SK-N-SH (cell line): ENCODE results near the gene PPP3CA. TPM values are rescaled to one million over a fixed set of nuclear protein-coding genes. Genes with fewer than 3 reads are reported as not detected.

Source experiments
- CTCF ChIA-PET: fragments of 300-600, 350-600 bp; formaldehyde crosslinking; extraction: SDS; loops from one replicate; lab custom pipeline; 2021; lab: Yijun Ruan, JAX
- POLR2A ChIA-PET: fragments of 350-600 bp; sonication (Branson Sonifier 250); formaldehyde crosslinking; extraction: SDS; loops from one replicate; lab custom pipeline; 2020; ENCODE audit warnings: antibody characterized with exemption, inconsistent platforms; lab: Yijun Ruan, JAX
- DNase-seq: peaks from one replicate; pipeline ENCODE4 v3.0.0; 2012
- H2AFZ ChIP-seq: fragments of 200-600 bp; sonication (generic); 2 replicates; pipeline ENCODE4 v1.8.1; 2016; ENCODE audit warnings: antibody characterized with exemption, mild to moderate bottlenecking, low read depth
- H3F3A ChIP-seq: fragments of 200-600 bp; sonication (generic); replicated peaks from 2 replicates; pipeline ENCODE3; 2016; ENCODE audit warnings: antibody characterized with exemption, mild to moderate bottlenecking; ENCODE audit not compliant: insufficient read depth
- H3K27ac ChIP-seq, 2 experiments: fragments of 200-500 bp in 1 of 2; fragments of 200-600 bp in 1 of 2; sonication (Bioruptor generic) in 1 of 2; sonication (generic), shearing (Covaris generic) in 1 of 2; 2 replicates each; pipeline versions ENCODE4 v1.5.1 to v1.6.1; 2014 to 2016; ENCODE audit warnings: low read depth in 2 of 2, inconsistent platforms in 1 of 2, low read length in 1 of 2, mild to moderate bottlenecking in 1 of 2, mixed read lengths in 1 of 2
- H3K27me3 ChIP-seq: fragments of 200-600 bp; sonication (generic), shearing (Covaris generic); 2 replicates; pipeline ENCODE4 v1.6.1; 2016; ENCODE audit warnings: mixed run types; ENCODE audit not compliant: insufficient read depth
- H3K36me3 ChIP-seq, 2 experiments: fragments of 200-500 bp in 1 of 2; fragments of 200-600 bp in 1 of 2; sonication (Bioruptor generic) in 1 of 2; sonication (generic) in 1 of 2; replicated peaks in 1 of 2; 2 replicates each; pipeline versions ENCODE3 to v1.5.1; 2014 to 2016; ENCODE audit warnings: low read length in 1 of 2, mild to moderate bottlenecking in 1 of 2; ENCODE audit not compliant: insufficient read depth in 2 of 2, control insufficient read depth in 1 of 2
- H3K4me1 ChIP-seq, 2 experiments: fragments of 200-500 bp in 1 of 2; fragments of 200-600 bp in 1 of 2; sonication (Bioruptor generic) in 1 of 2; sonication (generic), shearing (Covaris generic) in 1 of 2; 2 replicates each; pipeline versions ENCODE4 v1.5.1 to v1.6.1; 2014 to 2016; ENCODE audit warnings: low read depth in 1 of 2, low read length in 1 of 2, mixed run types in 1 of 2; ENCODE audit not compliant: insufficient read depth in 2 of 2, control insufficient read depth in 1 of 2
- H3K4me2 ChIP-seq: fragments of 200-600 bp; sonication (generic), shearing (Covaris generic); 2 replicates; pipeline ENCODE4 v1.6.1; 2017; ENCODE audit warnings: mixed run types
- H3K4me3 ChIP-seq, 2 experiments: fragments of 200-500 bp in 1 of 2; fragments of 200-600 bp in 1 of 2; sonication (Bioruptor generic) in 1 of 2; sonication (generic), shearing (Covaris generic) in 1 of 2; 2 replicates each; pipeline versions ENCODE4 v1.5.1 to v1.8.1; 2014 to 2016; ENCODE audit warnings: low read depth in 2 of 2, inconsistent platforms in 1 of 2, low read length in 1 of 2, mild to moderate bottlenecking in 1 of 2, mixed read lengths in 1 of 2, moderate library complexity in 1 of 2
- H3K79me2 ChIP-seq: fragments of 200-600 bp; sonication (generic); 2 replicates; pipeline ENCODE4 v1.8.1; 2017; ENCODE audit warnings: mild to moderate bottlenecking; ENCODE audit not compliant: insufficient read depth
- H3K9ac ChIP-seq: fragments of 200-600 bp; sonication (generic); 2 replicates; pipeline ENCODE4 v1.6.1; 2017; ENCODE audit warnings: mixed run types
- H3K9me2 ChIP-seq: fragments of 200-600 bp; sonication (generic); 2 replicates; pipeline ENCODE4 v1.6.1; 2017; ENCODE audit warnings: mixed run types
- H3K9me3 ChIP-seq: fragments of 200-600 bp; sonication (generic); 2 replicates; pipeline ENCODE4 v1.6.1; 2017; ENCODE audit warnings: mixed run types, mild to moderate bottlenecking, moderate library complexity
- H4K20me1 ChIP-seq: fragments of 200-600 bp; sonication (generic); 2 replicates; pipeline ENCODE4 v1.6.1; 2017; ENCODE audit warnings: mild to moderate bottlenecking, mixed run types; ENCODE audit not compliant: insufficient read depth
- CHD2 ChIP-seq: fragments of 150-350 bp; IDR thresholded peaks from 2 replicates; pipeline ENCODE4 v1.6.1; 2018; ENCODE audit warnings: low read length; ENCODE audit not compliant: partially characterized antibody
- EP300 ChIP-seq, 2 experiments: IDR thresholded peaks; 2 replicates each; pipeline versions ENCODE4 v1.4.0 to v1.6.1; 2012; ENCODE audit warnings: borderline replicate concordance in 1 of 2, low read depth in 1 of 2, low read length in 1 of 2
- FOSL2 ChIP-seq: IDR thresholded peaks from 2 replicates; pipeline ENCODE4 v1.4.0; 2012; ENCODE audit warnings: low read depth, mild to moderate bottlenecking, moderate library complexity, borderline replicate concordance
- FOXJ3 ChIP-seq: sonication (generic); formaldehyde crosslinking; IDR thresholded peaks from 2 replicates; pipeline ENCODE4 v1.5.1; 2020; ENCODE audit warnings: mild to moderate bottlenecking, missing genetic modification reagents
- GATA2 ChIP-seq: sonication (generic); formaldehyde crosslinking; IDR thresholded peaks from 2 replicates; pipeline ENCODE4 v1.5.0; 2020; ENCODE audit warnings: mild to moderate bottlenecking, missing genetic modification reagents
- MEF2A ChIP-seq: IDR thresholded peaks from 2 replicates; pipeline ENCODE4 v1.4.0; 2012; ENCODE audit warnings: low read depth, borderline replicate concordance
- NFIC ChIP-seq: IDR thresholded peaks from 2 replicates; pipeline ENCODE4 v1.4.0; 2012; ENCODE audit warnings: borderline replicate concordance
- NRF1 ChIP-seq: IDR thresholded peaks from 2 replicates; pipeline ENCODE4 v1.6.1; 2012; ENCODE audit warnings: low read depth, mild to moderate bottlenecking, low read length
- RAD21 ChIP-seq: IDR thresholded peaks from 2 replicates; pipeline ENCODE4 v1.6.1; 2012; ENCODE audit warnings: mild to moderate bottlenecking, low read length
- SMC3 ChIP-seq: IDR thresholded peaks from 2 replicates; pipeline ENCODE4 v1.6.1; 2012; ENCODE audit warnings: low read depth, low read length, improper control_type of control experiment
- YY1 ChIP-seq: IDR thresholded peaks from 2 replicates; pipeline ENCODE4 v1.4.0; 2012; ENCODE audit warnings: low read depth, mild to moderate bottlenecking
- WGBS: methylation state at CpG from one replicate; pipeline ENCODE4 v1.1.6; 2017; ENCODE audit warnings: low lambda C conversion rate; 5-methylcytosine and 5-hydroxymethylcytosine counted together
- polyA plus RNA-seq, 3 experiments: library from polyadenylated mRNA; depleted of rRNA; stranded (reverse); fragments of >200 nt; gene quantifications; 2 replicates each; pipeline ENCODE4 v1.2.3, GENCODE V29; 2012
- TF ChIP-seq, protein P1 (sequence below): fragments of 200-600 bp; sonication (generic); IDR thresholded peaks from 2 replicates; pipeline ENCODE4 v1.6.1; 2017; ENCODE audit warnings: antibody characterized with exemption, mild to moderate bottlenecking, moderate library complexity
- TF ChIP-seq, protein P2 (sequence below): IDR thresholded peaks from 2 replicates; pipeline ENCODE4 v1.6.1; 2012; ENCODE audit warnings: mild to moderate bottlenecking, low read depth, low read length, moderate library complexity
- TF ChIP-seq, protein P3 (sequence below): IDR thresholded peaks from 2 replicates; pipeline ENCODE4; 2012

PPP3CA gene
- polyA plus RNA-seq, 1 of the 3 experiments (the other 2 are of a cell fraction) = 10.7 TPM

DNA sequence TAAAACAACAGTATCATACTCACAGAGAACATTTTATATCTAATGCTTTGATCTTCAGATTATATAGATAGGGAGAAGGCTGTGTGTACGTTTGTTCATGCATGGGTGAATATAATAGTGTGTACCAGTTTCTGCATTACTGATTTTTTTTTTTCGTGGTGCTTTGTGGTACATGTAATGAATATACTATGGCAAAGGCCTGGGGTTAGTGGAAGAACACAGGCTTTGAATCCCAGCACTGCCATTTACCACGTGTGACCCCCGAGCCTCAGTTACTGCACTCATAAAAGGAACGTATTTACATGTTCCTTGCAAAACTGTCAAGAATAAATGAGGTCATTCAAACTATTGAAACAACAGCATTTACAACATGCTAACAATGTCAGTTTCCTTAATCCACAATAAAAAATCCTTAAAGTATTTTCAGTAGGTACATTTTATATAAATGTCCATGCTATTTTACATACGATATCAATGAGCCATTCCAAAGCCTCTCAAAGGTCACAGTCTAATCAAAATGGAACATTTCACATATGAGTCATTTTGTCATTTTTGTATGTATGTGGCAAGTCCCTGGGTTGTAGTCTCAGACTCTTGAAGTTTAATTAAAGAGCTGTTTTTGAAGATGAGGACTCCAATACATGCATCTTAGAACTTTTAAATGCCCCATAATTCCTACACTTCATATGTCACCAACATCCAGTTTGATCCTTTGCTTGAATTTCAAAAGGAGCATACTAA lies 242.8 kb downstream of the PPP3CA start:
- H2AFZ ChIP-seq = no peak overlapping the region
- H3F3A ChIP-seq = peaks cover 3% of the 10 kb centered on the region
- DNase-seq = no peak
- no peak overlapping the region for H3K9ac ChIP-seq
- H3K27ac ChIP-seq = peak overlapping the region; percentile 58 to 65; a peak in 2 of 4 replicates
- H3K4me1 ChIP-seq = peaks cover 28 to 30% of the 10 kb centered on the region in 2 experiments
- WGBS = 85% methylated on average over 6 of the region's 6 CpGs
- ChIA-PET POLR2A (no interaction called here), CTCF (interaction anchor here (1.0 to 1.4 kb wide), 2 partner anchors 17 to 19 kb away, joined by 3 read pairs; no protein-coding TSS in a partner anchor)
- no peak overlapping the region for H3K4me3 ChIP-seq
- no peaks in the 10 kb centered on the region for H3K9me3 ChIP-seq
- no peaks in the 10 kb centered on the region for H4K20me1 ChIP-seq
- H3K27me3 ChIP-seq = no peaks in the 10 kb centered on the region
- TF ChIP-seq, protein P1, sequence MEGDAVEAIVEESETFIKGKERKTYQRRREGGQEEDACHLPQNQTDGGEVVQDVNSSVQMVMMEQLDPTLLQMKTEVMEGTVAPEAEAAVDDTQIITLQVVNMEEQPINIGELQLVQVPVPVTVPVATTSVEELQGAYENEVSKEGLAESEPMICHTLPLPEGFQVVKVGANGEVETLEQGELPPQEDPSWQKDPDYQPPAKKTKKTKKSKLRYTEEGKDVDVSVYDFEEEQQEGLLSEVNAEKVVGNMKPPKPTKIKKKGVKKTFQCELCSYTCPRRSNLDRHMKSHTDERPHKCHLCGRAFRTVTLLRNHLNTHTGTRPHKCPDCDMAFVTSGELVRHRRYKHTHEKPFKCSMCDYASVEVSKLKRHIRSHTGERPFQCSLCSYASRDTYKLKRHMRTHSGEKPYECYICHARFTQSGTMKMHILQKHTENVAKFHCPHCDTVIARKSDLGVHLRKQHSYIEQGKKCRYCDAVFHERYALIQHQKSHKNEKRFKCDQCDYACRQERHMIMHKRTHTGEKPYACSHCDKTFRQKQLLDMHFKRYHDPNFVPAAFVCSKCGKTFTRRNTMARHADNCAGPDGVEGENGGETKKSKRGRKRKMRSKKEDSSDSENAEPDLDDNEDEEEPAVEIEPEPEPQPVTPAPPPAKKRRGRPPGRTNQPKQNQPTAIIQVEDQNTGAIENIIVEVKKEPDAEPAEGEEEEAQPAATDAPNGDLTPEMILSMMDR = no peak
- no peak for TF ChIP-seq CHD2
- TF ChIP-seq RAD21 = no peak
- no peak for TF ChIP-seq NFIC
- no peak for TF ChIP-seq GATA2 (CRISPR knock-in tag)
- TF ChIP-seq SMC3 = no peak
- TF ChIP-seq NRF1 = no peak
- TF ChIP-seq, protein P2, sequence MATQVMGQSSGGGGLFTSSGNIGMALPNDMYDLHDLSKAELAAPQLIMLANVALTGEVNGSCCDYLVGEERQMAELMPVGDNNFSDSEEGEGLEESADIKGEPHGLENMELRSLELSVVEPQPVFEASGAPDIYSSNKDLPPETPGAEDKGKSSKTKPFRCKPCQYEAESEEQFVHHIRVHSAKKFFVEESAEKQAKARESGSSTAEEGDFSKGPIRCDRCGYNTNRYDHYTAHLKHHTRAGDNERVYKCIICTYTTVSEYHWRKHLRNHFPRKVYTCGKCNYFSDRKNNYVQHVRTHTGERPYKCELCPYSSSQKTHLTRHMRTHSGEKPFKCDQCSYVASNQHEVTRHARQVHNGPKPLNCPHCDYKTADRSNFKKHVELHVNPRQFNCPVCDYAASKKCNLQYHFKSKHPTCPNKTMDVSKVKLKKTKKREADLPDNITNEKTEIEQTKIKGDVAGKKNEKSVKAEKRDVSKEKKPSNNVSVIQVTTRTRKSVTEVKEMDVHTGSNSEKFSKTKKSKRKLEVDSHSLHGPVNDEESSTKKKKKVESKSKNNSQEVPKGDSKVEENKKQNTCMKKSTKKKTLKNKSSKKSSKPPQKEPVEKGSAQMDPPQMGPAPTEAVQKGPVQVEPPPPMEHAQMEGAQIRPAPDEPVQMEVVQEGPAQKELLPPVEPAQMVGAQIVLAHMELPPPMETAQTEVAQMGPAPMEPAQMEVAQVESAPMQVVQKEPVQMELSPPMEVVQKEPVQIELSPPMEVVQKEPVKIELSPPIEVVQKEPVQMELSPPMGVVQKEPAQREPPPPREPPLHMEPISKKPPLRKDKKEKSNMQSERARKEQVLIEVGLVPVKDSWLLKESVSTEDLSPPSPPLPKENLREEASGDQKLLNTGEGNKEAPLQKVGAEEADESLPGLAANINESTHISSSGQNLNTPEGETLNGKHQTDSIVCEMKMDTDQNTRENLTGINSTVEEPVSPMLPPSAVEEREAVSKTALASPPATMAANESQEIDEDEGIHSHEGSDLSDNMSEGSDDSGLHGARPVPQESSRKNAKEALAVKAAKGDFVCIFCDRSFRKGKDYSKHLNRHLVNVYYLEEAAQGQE = no peak
- no peak overlapping the region for H3K4me2 ChIP-seq
- peaks cover 0 to 17% of the 10 kb centered on the region in 2 experiments for H3K36me3 ChIP-seq
- H3K9me2 ChIP-seq = no peaks in the 10 kb centered on the region; the same call in 1 of the 2 replicates
- H3K79me2 ChIP-seq = no peaks in the 10 kb centered on the region

DNA sequence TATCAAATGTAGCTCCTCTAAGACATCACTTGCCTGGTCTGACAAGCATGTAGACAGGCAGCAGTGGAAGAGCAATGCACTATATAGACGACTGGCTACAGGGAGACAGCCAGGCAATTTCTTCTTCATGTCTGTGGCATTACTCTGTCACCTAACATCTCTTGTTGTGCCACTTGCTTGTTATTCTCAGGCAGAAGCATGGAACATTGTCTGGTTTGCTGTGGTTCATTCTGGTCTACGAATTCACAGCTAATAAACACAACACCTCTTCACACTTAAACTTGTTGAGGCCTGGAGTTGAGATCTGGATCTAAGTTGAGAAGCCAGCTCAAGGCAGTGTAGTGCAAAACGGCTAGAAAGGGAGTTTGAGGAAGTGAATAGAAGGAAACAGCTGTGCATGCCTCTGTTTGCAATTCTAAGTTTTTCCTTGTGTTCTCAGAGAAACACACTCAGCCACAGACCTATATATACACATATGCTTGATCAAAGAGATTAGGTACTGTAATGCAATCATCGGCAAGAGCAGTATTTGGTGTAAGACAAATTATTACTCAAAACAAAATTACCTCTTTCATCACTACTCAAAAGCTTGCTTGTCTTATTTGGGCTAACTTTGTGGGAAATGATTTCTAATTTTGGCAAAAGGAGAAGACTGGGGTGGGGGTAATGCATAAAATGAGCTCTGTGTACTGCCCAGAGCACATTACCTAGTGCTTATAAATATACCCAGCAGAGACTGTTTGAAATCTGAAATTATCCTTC lies 243.8 kb downstream of the PPP3CA start:
- 22% methylated on average over 4 of the region's 4 CpGs for WGBS
- H3K9me2 ChIP-seq = no peaks in the 10 kb centered on the region; the same call in 1 of the 2 replicates
- peak overlapping the region; percentile 12; the same call in 1 of the 2 replicates for H3K4me2 ChIP-seq
- DNase-seq = peak; percentile 10
- H3K4me3 ChIP-seq = no peak overlapping the region
- no peaks in the 10 kb centered on the region for H3K79me2 ChIP-seq
- H3K9me3 ChIP-seq = no peaks in the 10 kb centered on the region
- H3K27ac ChIP-seq = peak overlapping the region; percentile 58 to 65; a peak in 3 of 4 replicates
- POLR2A ChIA-PET = no interaction called here
- peaks cover 28 to 30% of the 10 kb centered on the region in 2 experiments for H3K4me1 ChIP-seq
- H2AFZ ChIP-seq = no peak overlapping the region
- H3K9ac ChIP-seq = no peak overlapping the region
- peaks cover 3% of the 10 kb centered on the region for H3F3A ChIP-seq
- H4K20me1 ChIP-seq = no peaks in the 10 kb centered on the region
- H3K36me3 ChIP-seq = peaks cover 2 to 18% of the 10 kb centered on the region in 2 experiments
- CTCF ChIA-PET = interaction anchor here (1.0 to 1.4 kb wide), 2 partner anchors 13 to 18 kb away, joined by 3 read pairs; no protein-coding TSS in a partner anchor
- no peaks in the 10 kb centered on the region for H3K27me3 ChIP-seq
- TF ChIP-seq, protein P3, sequence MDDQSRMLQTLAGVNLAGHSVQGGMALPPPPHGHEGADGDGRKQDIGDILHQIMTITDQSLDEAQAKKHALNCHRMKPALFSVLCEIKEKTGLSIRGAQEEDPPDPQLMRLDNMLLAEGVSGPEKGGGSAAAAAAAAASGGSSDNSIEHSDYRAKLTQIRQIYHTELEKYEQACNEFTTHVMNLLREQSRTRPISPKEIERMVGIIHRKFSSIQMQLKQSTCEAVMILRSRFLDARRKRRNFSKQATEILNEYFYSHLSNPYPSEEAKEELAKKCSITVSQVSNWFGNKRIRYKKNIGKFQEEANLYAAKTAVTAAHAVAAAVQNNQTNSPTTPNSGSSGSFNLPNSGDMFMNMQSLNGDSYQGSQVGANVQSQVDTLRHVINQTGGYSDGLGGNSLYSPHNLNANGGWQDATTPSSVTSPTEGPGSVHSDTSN = no peak
- TF ChIP-seq FOXJ3 (CRISPR knock-in tag) = 0 out of 2 replicates have a peak, but pooled peaks have one; percentile 16
- TF ChIP-seq MEF2A = no peak
- TF ChIP-seq CHD2 = peak; percentile 12
- TF ChIP-seq NFIC = no peak
- TF ChIP-seq EP300 (IDR thresholded peaks at IDR 0.05; ENCODE audit: borderline replicate concordance in 1 of 2, low read depth in 1 of 2, low read length in 1 of 2) = peak in 1 of 2 experiments; percentile 29; a peak in 1 of 4 replicates
- TF ChIP-seq SMC3 = no peak
- peak; percentile 21; the same call in 1 of the 2 replicates for TF ChIP-seq RAD21
- no peak for TF ChIP-seq YY1
- peak; percentile 74 for TF ChIP-seq GATA2 (CRISPR knock-in tag)
- TF ChIP-seq, protein P1 = no peak
- TF ChIP-seq FOSL2 = no peak
